Measurements from ENCODE around the gene CDH13.
A peak's percentile ranks its signal among the peaks of the same experiment; 100 is the strongest.

CDH13 gene

GRCh38 chr16:83835586-83836566, 1209.1 kb downstream of the CDH13 start:
- H3K27me3 ChIP-seq (ENCODE audit: control insufficient read depth, insufficient read depth, low read length), result no peaks in the 10 kb centered on the region
- H3K4me3 ChIP-seq (ENCODE audit: low read depth, low read length), result no peak overlapping the region
- H3K9me3 ChIP-seq (ENCODE audit: control insufficient read depth, insufficient read depth, low read depth, low read length), result peaks cover 28% of the 10 kb centered on the region
- H3K36me3 ChIP-seq (ENCODE audit: control insufficient read depth, insufficient read depth, low read length), result no peaks in the 10 kb centered on the region
- peaks cover 15% of the 10 kb centered on the region; the same call in 1 of the 2 replicates for H3K4me1 ChIP-seq (ENCODE audit: control insufficient read depth, insufficient read depth, low read length)
- no peak overlapping the region; the same call in 1 of the 2 replicates for H3K27ac ChIP-seq (ENCODE audit: low read depth, low read length)
- H3K9ac ChIP-seq (ENCODE audit: low read length), result no peak overlapping the region

GRCh38 chr16:83837566-83837965, 1210.8 kb downstream of the CDH13 start:
- no peak overlapping the region for H3K9ac ChIP-seq (ENCODE audit: low read length)
- peaks cover 22% of the 10 kb centered on the region for H3K4me1 ChIP-seq (ENCODE audit: control insufficient read depth, insufficient read depth, low read length)
- no peak overlapping the region for H3K4me3 ChIP-seq (ENCODE audit: low read depth, low read length)
- peaks cover 21% of the 10 kb centered on the region for H3K9me3 ChIP-seq (ENCODE audit: control insufficient read depth, insufficient read depth, low read depth, low read length)
- H3K27me3 ChIP-seq (ENCODE audit: control insufficient read depth, insufficient read depth, low read length), result no peaks in the 10 kb centered on the region
- no peaks in the 10 kb centered on the region for H3K36me3 ChIP-seq (ENCODE audit: control insufficient read depth, insufficient read depth, low read length)
- no peak overlapping the region for H3K27ac ChIP-seq (ENCODE audit: low read depth, low read length)

GRCh38 chr16:83838151-83838550, 1211.4 kb downstream of the CDH13 start:
- H3K4me1 ChIP-seq (ENCODE audit: control insufficient read depth, insufficient read depth, low read length), result peaks cover 27% of the 10 kb centered on the region
- H3K27me3 ChIP-seq (ENCODE audit: control insufficient read depth, insufficient read depth, low read length), result no peaks in the 10 kb centered on the region
- H3K9ac ChIP-seq (ENCODE audit: low read length), result no peak overlapping the region
- H3K4me3 ChIP-seq (ENCODE audit: low read depth, low read length), result no peak overlapping the region
- no peaks in the 10 kb centered on the region for H3K36me3 ChIP-seq (ENCODE audit: control insufficient read depth, insufficient read depth, low read length)
- H3K27ac ChIP-seq (ENCODE audit: low read depth, low read length), result no peak overlapping the region
- H3K9me3 ChIP-seq (ENCODE audit: control insufficient read depth, insufficient read depth, low read depth, low read length), result peaks cover 15% of the 10 kb centered on the region

- Histone ChIP-seq H3K36me3 (ENCODE audit: control insufficient read depth, insufficient read depth, low read length) (no peaks in the 10 kb centered on the region), H3K4me1 (ENCODE audit: control insufficient read depth, insufficient read depth, low read length) (peaks cover 39% of the 10 kb centered on the region), H3K27ac (ENCODE audit: low read depth, low read length) (peak overlapping the region; percentile 75), H3K9ac (ENCODE audit: low read length) (no peak overlapping the region), H3K9me3 (ENCODE audit: control insufficient read depth, insufficient read depth, low read depth, low read length) (peaks cover 4% of the 10 kb centered on the region; the same call in 1 of the 2 replicates), H3K4me3 (ENCODE audit: low read depth, low read length) (no peak overlapping the region), H3K27me3 (ENCODE audit: control insufficient read depth, insufficient read depth, low read length) (no peaks in the 10 kb centered on the region)
Measured at GRCh38 chr16:83839561-83839960, 1212.8 kb downstream of the CDH13 start.

GRCh38 chr16:83840060-83840617, 1213.4 kb downstream of the CDH13 start:
- Histone ChIP-seq H3K36me3 (ENCODE audit: control insufficient read depth, insufficient read depth, low read length) (no peaks in the 10 kb centered on the region), H3K27me3 (ENCODE audit: control insufficient read depth, insufficient read depth, low read length) (no peaks in the 10 kb centered on the region), H3K4me3 (ENCODE audit: low read depth, low read length) (peak overlapping the region; percentile 25; the same call in 1 of the 2 replicates), H3K4me1 (ENCODE audit: control insufficient read depth, insufficient read depth, low read length) (peaks cover 39% of the 10 kb centered on the region), H3K27ac (ENCODE audit: low read depth, low read length) (peak overlapping the region; percentile 75), H3K9ac (ENCODE audit: low read length) (peak overlapping the region; percentile 36), H3K9me3 (ENCODE audit: control insufficient read depth, insufficient read depth, low read depth, low read length) (peaks cover 4% of the 10 kb centered on the region; the same call in 1 of the 2 replicates)

GRCh38 chr16:83842291-83842690, 1215.5 kb downstream of the CDH13 start:
- Histone ChIP-seq H3K27me3 (ENCODE audit: control insufficient read depth, insufficient read depth, low read length) (no peaks in the 10 kb centered on the region), H3K4me1 (ENCODE audit: control insufficient read depth, insufficient read depth, low read length) (peaks cover 42% of the 10 kb centered on the region), H3K9ac (ENCODE audit: low read length) (no peak overlapping the region), H3K4me3 (ENCODE audit: low read depth, low read length) (no peak overlapping the region), H3K27ac (ENCODE audit: low read depth, low read length) (peak overlapping the region; percentile 75), H3K36me3 (ENCODE audit: control insufficient read depth, insufficient read depth, low read length) (no peaks in the 10 kb centered on the region), H3K9me3 (ENCODE audit: control insufficient read depth, insufficient read depth, low read depth, low read length) (peaks cover 4% of the 10 kb centered on the region; the same call in 1 of the 2 replicates)

- H3K36me3 ChIP-seq (ENCODE audit: control insufficient read depth, insufficient read depth, low read length), result no peaks in the 10 kb centered on the region
- peak overlapping the region; percentile 75 for H3K27ac ChIP-seq (ENCODE audit: low read depth, low read length)
- no peak overlapping the region for H3K4me3 ChIP-seq (ENCODE audit: low read depth, low read length)
- H3K27me3 ChIP-seq (ENCODE audit: control insufficient read depth, insufficient read depth, low read length), result no peaks in the 10 kb centered on the region
- H3K4me1 ChIP-seq (ENCODE audit: control insufficient read depth, insufficient read depth, low read length), result peaks cover 48% of the 10 kb centered on the region
- no peaks in the 10 kb centered on the region; the same call in 1 of the 2 replicates for H3K9me3 ChIP-seq (ENCODE audit: control insufficient read depth, insufficient read depth, low read depth, low read length)
- peak overlapping the region; percentile 45 for H3K9ac ChIP-seq (ENCODE audit: low read length)
Measured at GRCh38 chr16:83842756-83843507, 1216.2 kb downstream of the CDH13 start.

GRCh38 chr16:83843657-83844056, 1216.9 kb downstream of the CDH13 start:
- Histone ChIP-seq H3K27me3 (ENCODE audit: control insufficient read depth, insufficient read depth, low read length) (no peaks in the 10 kb centered on the region), H3K36me3 (ENCODE audit: control insufficient read depth, insufficient read depth, low read length) (no peaks in the 10 kb centered on the region), H3K4me3 (ENCODE audit: low read depth, low read length) (no peak overlapping the region), H3K9me3 (ENCODE audit: control insufficient read depth, insufficient read depth, low read depth, low read length) (no peaks in the 10 kb centered on the region), H3K9ac (ENCODE audit: low read length) (peak overlapping the region; percentile 4), H3K4me1 (ENCODE audit: control insufficient read depth, insufficient read depth, low read length) (peaks cover 54% of the 10 kb centered on the region), H3K27ac (ENCODE audit: low read depth, low read length) (no peak overlapping the region)

GRCh38 chr16:83845263-83845662, 1218.5 kb downstream of the CDH13 start:
- H3K36me3 ChIP-seq (ENCODE audit: control insufficient read depth, insufficient read depth, low read length), result no peaks in the 10 kb centered on the region
- peaks cover 52% of the 10 kb centered on the region for H3K4me1 ChIP-seq (ENCODE audit: control insufficient read depth, insufficient read depth, low read length)
- H3K27ac ChIP-seq (ENCODE audit: low read depth, low read length), result no peak overlapping the region
- H3K9ac ChIP-seq (ENCODE audit: low read length), result no peak overlapping the region
- H3K27me3 ChIP-seq (ENCODE audit: control insufficient read depth, insufficient read depth, low read length), result no peaks in the 10 kb centered on the region
- H3K9me3 ChIP-seq (ENCODE audit: control insufficient read depth, insufficient read depth, low read depth, low read length), result no peaks in the 10 kb centered on the region
- no peak overlapping the region for H3K4me3 ChIP-seq (ENCODE audit: low read depth, low read length)

GRCh38 chr16:83847371-83848225, 1220.8 kb downstream of the CDH13 start:
- Histone ChIP-seq H3K4me1 (ENCODE audit: control insufficient read depth, insufficient read depth, low read length) (peaks cover 46% of the 10 kb centered on the region), H3K27me3 (ENCODE audit: control insufficient read depth, insufficient read depth, low read length) (no peaks in the 10 kb centered on the region), H3K27ac (ENCODE audit: low read depth, low read length) (no peak overlapping the region), H3K9ac (ENCODE audit: low read length) (no peak overlapping the region), H3K4me3 (ENCODE audit: low read depth, low read length) (no peak overlapping the region), H3K36me3 (ENCODE audit: control insufficient read depth, insufficient read depth, low read length) (no peaks in the 10 kb centered on the region), H3K9me3 (ENCODE audit: control insufficient read depth, insufficient read depth, low read depth, low read length) (no peaks in the 10 kb centered on the region)
